GM18498 (cell line): ENCODE data around the gene PPP1R12C.
"Not testable (repeated sequence)": the region's sequence is repeated elsewhere in the genome, so short reads cannot be mapped to it uniquely, and the experiment has no call there.

Experiments
- ATAC-seq: cut with Tn5 transposase; IDR thresholded peaks from one replicate; pipeline ENCODE4 v1.9.1; 2021; ENCODE audit warnings: mild to moderate bottlenecking, moderate library complexity; ENCODE audit not compliant: unreplicated experiment

Gene PPP1R12C

GRCh38 chr19:55112246-55112776, 5.1 kb downstream of the PPP1R12C start:
- ATAC-seq: no peak

- ATAC-seq: no peak
Measured at GRCh38 chr19:55111238-55111831, 6.1 kb downstream of the PPP1R12C start.

- ATAC-seq: no peak
Measured at GRCh38 chr19:55109527-55110291, 7.7 kb downstream of the PPP1R12C start.

GRCh38 chr19:55107252-55107651, 10.2 kb downstream of the PPP1R12C start:
- ATAC-seq: not testable (repeated sequence)

- no peak for ATAC-seq
Measured at GRCh38 chr19:55106591-55106990, 10.8 kb downstream of the PPP1R12C start.

GRCh38 chr19:55105237-55105636, 12.2 kb downstream of the PPP1R12C start:
- no peak for ATAC-seq

GRCh38 chr19:55103190-55103589, 14.2 kb downstream of the PPP1R12C start:
- ATAC-seq: no peak

- ATAC-seq: no peak
Measured at GRCh38 chr19:55101261-55101660, 16.2 kb downstream of the PPP1R12C start.

GRCh38 chr19:55099557-55100506, 17.6 kb downstream of the PPP1R12C start:
- ATAC-seq: no peak

GRCh38 chr19:55098716-55099556, 18.5 kb downstream of the PPP1R12C start:
- no peak for ATAC-seq

- no peak for ATAC-seq
Measured at GRCh38 chr19:55097864-55098715, 19.3 kb downstream of the PPP1R12C start.

GRCh38 chr19:55096061-55096701, 21.3 kb downstream of the PPP1R12C start:
- no peak for ATAC-seq

- no peak for ATAC-seq
Measured at GRCh38 chr19:55095260-55096060, 22.0 kb downstream of the PPP1R12C start.

GRCh38 chr19:55094456-55095259, 22.8 kb downstream of the PPP1R12C start:
- no peak for ATAC-seq

GRCh38 chr19:55092423-55093318, 24.8 kb downstream of the PPP1R12C start:
- no peak for ATAC-seq

GRCh38 chr19:55091955-55092354, 25.5 kb downstream of the PPP1R12C start:
- no peak for ATAC-seq
